MCF 10A (cell line): ENCODE results near the gene HSPA12A. TPM values are rescaled to one million over a fixed set of nuclear protein-coding genes. Genes with fewer than 3 reads are reported as not detected.

Source experiments
- BruUV-seq: library from RNA; stranded (reverse); fragments of 400-500 nt; replicated peaks from 2 replicates; lab custom pipeline; 2021; lab: Mats Ljungman, UMichigan
- CTCF ChIA-PET: fragments of 300-600 bp; sonication (Branson Sonifier 250); formaldehyde crosslinking; extraction: SDS; loops from one replicate; lab custom pipeline; 2021; ENCODE audit warnings: antibody characterized with exemption, inconsistent platforms; lab: Yijun Ruan, JAX
- POLR2A ChIA-PET: fragments of 300-600, 350-650 bp; sonication (Branson Sonifier 250); formaldehyde crosslinking; extraction: SDS; loops from one replicate; lab custom pipeline; 2020; ENCODE audit warnings: antibody characterized with exemption, inconsistent platforms; lab: Yijun Ruan, JAX
- DNase-seq: peaks from one replicate; pipeline ENCODE4 v3.0.0-alpha.2; 2018; ENCODE audit not compliant: unreplicated experiment
- H3K27ac Mint-ChIP-seq: one replicate; pipeline ENCODE4 v1.8.0; 2022; ENCODE audit warnings: mild to moderate bottlenecking, low read depth, mixed read lengths; ENCODE audit not compliant: unreplicated experiment
- H3K27me3 Mint-ChIP-seq: one replicate; pipeline ENCODE4 v1.8.0; 2022; ENCODE audit warnings: mixed read lengths; ENCODE audit not compliant: insufficient read depth, unreplicated experiment
- H3K36me3 Mint-ChIP-seq: one replicate; pipeline ENCODE4 v1.8.0; 2022; ENCODE audit warnings: mild to moderate bottlenecking, moderate library complexity, mixed read lengths; ENCODE audit not compliant: insufficient read depth, unreplicated experiment
- H3K4me1 Mint-ChIP-seq: one replicate; pipeline ENCODE4 v1.8.0; 2022; ENCODE audit warnings: mixed read lengths; ENCODE audit not compliant: insufficient read depth, unreplicated experiment
- H3K4me3 Mint-ChIP-seq: one replicate; pipeline ENCODE4 v1.8.0; 2022; ENCODE audit warnings: mild to moderate bottlenecking, moderate library complexity, mixed read lengths; ENCODE audit not compliant: unreplicated experiment
- H3K9me3 Mint-ChIP-seq: one replicate; pipeline ENCODE4 v1.8.0; 2022; ENCODE audit warnings: mixed read lengths; ENCODE audit not compliant: unreplicated experiment
- CTCF ChIP-seq: fragments of 200-600 bp; IDR thresholded peaks from one replicate; pipeline ENCODE4 v1.8.0; 2022; ENCODE audit warnings: antibody characterized with exemption, mild to moderate bottlenecking; ENCODE audit not compliant: unreplicated experiment
- intact Hi-C: fragments of 100-400 bp; cut with micrococcal nuclease; formaldehyde crosslinking; loops from 2 replicates; pipeline ENCODE4 v1.14.1; 2022
- total RNA-seq: library from RNA; stranded (reverse); gene quantifications from 2 replicates; pipeline ENCODE4 v1.2.3, GENCODE V29; 2022

HSPA12A gene
- total RNA-seq, 1 experiment from 2014 or later: 9.1 TPM

- Mint-ChIP-seq H3K9me3 (no peaks in the 10 kb centered on the region), H3K27ac (peak overlapping the region; percentile 92), H3K4me3 (no peak overlapping the region), H3K4me1 (peaks cover 41% of the 10 kb centered on the region), H3K27me3 (no peaks in the 10 kb centered on the region), H3K36me3 (no peaks in the 10 kb centered on the region)
- no TSS peak for BruUV-seq
- DNase-seq: no peak
- CTCF ChIA-PET: interaction anchor here (0.6 to 12.5 kb wide), 6 partner anchors 8 to 549 kb away, joined by 3 to 111 read pairs (median 4); partner anchors contain the start of gene HSPA12A
- POLR2A ChIA-PET: interaction anchor here (1.2 to 2.2 kb wide), 3 partner anchors 9 to 27 kb away, joined by 4 to 8 read pairs (median 4); partner anchors contain the start of gene HSPA12A
- intact Hi-C loops: no loop called here
- no peak for TF ChIP-seq CTCF
Measured at GRCh38 chr10:116770281-116770680, 27.9 kb upstream of the HSPA12A start.

GRCh38 chr10:116769791-116770190 is 27.4 kb upstream of the HSPA12A start:
- no peak for DNase-seq
- CTCF ChIA-PET: interaction anchor here (0.6 to 12.5 kb wide), 7 partner anchors 9 to 549 kb away, joined by 3 to 111 read pairs (median 3); partner anchors contain the start of gene HSPA12A
- Mint-ChIP-seq H3K27ac (no peak overlapping the region), H3K4me3 (no peak overlapping the region), H3K27me3 (no peaks in the 10 kb centered on the region), H3K9me3 (no peaks in the 10 kb centered on the region), H3K36me3 (no peaks in the 10 kb centered on the region), H3K4me1 (peaks cover 37% of the 10 kb centered on the region)
- TF ChIP-seq CTCF: no peak
- intact Hi-C loops: no loop called here
- POLR2A ChIA-PET: interaction anchor here (1.3 to 2.2 kb wide), 2 partner anchors 22 to 27 kb away, joined by 4 to 8 read pairs; partner anchors contain the start of gene HSPA12A
- no TSS peak for BruUV-seq

DNA sequence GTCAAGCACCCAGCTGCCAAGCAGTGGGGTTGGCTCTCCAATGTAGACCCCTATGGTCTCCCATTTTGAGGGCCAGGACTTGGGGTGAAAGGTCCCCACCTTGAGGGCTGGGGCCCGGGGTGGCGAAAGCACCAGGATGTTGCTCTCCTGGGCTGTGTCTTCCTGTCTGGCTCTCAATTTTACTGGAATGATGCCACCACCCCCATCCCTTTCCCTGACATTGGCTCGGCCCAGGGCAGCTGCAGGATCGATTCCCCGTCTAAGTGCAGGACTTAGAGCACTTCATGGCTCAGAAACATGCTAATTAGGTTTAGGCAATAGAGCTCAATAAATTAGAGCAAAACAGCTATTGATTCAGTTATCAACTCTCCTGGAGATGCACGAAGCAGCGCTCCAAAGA is 27.0 kb upstream of the HSPA12A start:
- CTCF ChIA-PET: interaction anchor here (0.5 to 12.5 kb wide), 7 partner anchors 18 to 1811 kb away, joined by 3 to 111 read pairs (median 3); partner anchors contain the start of gene HSPA12A

More for the DNA sequence above, 27.0 kb upstream of the HSPA12A start:
- TF ChIP-seq CTCF: no peak
- no peak for DNase-seq
- Mint-ChIP-seq H3K36me3 (no peaks in the 10 kb centered on the region), H3K27me3 (no peaks in the 10 kb centered on the region), H3K4me1 (peaks cover 34% of the 10 kb centered on the region), H3K27ac (no peak overlapping the region), H3K9me3 (no peaks in the 10 kb centered on the region), H3K4me3 (no peak overlapping the region)
- BruUV-seq: no TSS peak
- intact Hi-C loops: no loop called here
- POLR2A ChIA-PET: interaction anchor here (1.3 to 2.2 kb wide), 2 partner anchors 22 to 26 kb away, joined by 4 to 8 read pairs; partner anchors contain the start of gene HSPA12A
